ENCODE data around the gene ZNF619. TPM values are rescaled to one million over a fixed set of nuclear protein-coding genes. Genes with fewer than 3 reads are reported as not detected.

ZNF619 gene
- total and polyA plus RNA-seq, 2 of the 13 experiments (the other 11 are each of a cell fraction or from before 2014, with no cell fraction given): 0.83 to 5.2 TPM

- TF ChIP-seq PAX8 (CRISPR knock-in tag; IDR thresholded peaks at IDR 0.05; ENCODE audit: borderline replicate concordance) (no peak; the same call in 1 of the 2 replicates), ZNF331 (CRISPR knock-in tag; IDR thresholded peaks at IDR 0.05) (peak; percentile 46; the same call in 1 of the 2 replicates), AGO1 (IDR thresholded peaks at IDR 0.05; ENCODE audit: low read depth, low read length, poor library complexity, severe bottlenecking) (no peak), ZMYM4 (CRISPR knock-in tag; IDR thresholded peaks at IDR 0.05) (peak; percentile 80), ZNF253 (CRISPR knock-in tag; IDR thresholded peaks at IDR 0.05; ENCODE audit: borderline replicate concordance) (no peak), FLYWCH1 (CRISPR knock-in tag; IDR thresholded peaks at IDR 0.05) (no peak), SALL1 (CRISPR knock-in tag; IDR thresholded peaks at IDR 0.05) (peak; percentile 91), ZIK1 (CRISPR knock-in tag; IDR thresholded peaks at IDR 0.05; ENCODE audit: borderline replicate concordance, low read depth) (no peak), MIER2 (CRISPR knock-in tag; IDR thresholded peaks at IDR 0.05) (no peak), ASH2L (IDR thresholded peaks at IDR 0.05; ENCODE audit: insufficient read length, low read depth, low read length) (peak; percentile 77), AHR (CRISPR knock-in tag; IDR thresholded peaks at IDR 0.05) (peak; percentile 78; the same call in 1 of the 2 replicates), ESRRA (CRISPR knock-in tag; IDR thresholded peaks at IDR 0.05; ENCODE audit: low read depth) (no peak; the same call in 1 of the 2 replicates), CBX2 (IDR thresholded peaks at IDR 0.05; ENCODE audit: low read depth, low read length) (no peak), CBX2 (CRISPR knock-in tag; IDR thresholded peaks at IDR 0.05; ENCODE audit: low read depth) (no peak), ATF3 (CRISPR knock-in tag; IDR thresholded peaks at IDR 0.05) (no peak; the same call in 1 of the 2 replicates), TFAP4 (IDR thresholded peaks at IDR 0.05; ENCODE audit: borderline replicate concordance, low read depth) (no peak), HNF4G (IDR thresholded peaks at IDR 0.05; ENCODE audit: borderline replicate concordance, low read depth, low read length) (no peak), HNF4G (CRISPR knock-in tag; IDR thresholded peaks at IDR 0.05; ENCODE audit: borderline replicate concordance, low read depth) (peak; percentile 49; the same call in 1 of the 2 replicates), CENPT (CRISPR knock-in tag; IDR thresholded peaks at IDR 0.05; ENCODE audit: low read depth) (peak; percentile 39; the same call in 1 of the 2 replicates), RFX5 (IDR thresholded peaks at IDR 0.05; ENCODE audit: low read depth, low read length) (no peak), ZSCAN31 (CRISPR knock-in tag; IDR thresholded peaks at IDR 0.05; ENCODE audit: low read depth) (no peak), RNF219 (CRISPR knock-in tag; IDR thresholded peaks at IDR 0.05) (no peak), SOX6 (IDR thresholded peaks at IDR 0.05) (no peak), SOX6 (CRISPR knock-in tag; IDR thresholded peaks at IDR 0.05) (no peak; the same call in 1 of the 2 replicates), ZNF224 (CRISPR knock-in tag; IDR thresholded peaks at IDR 0.05) (0 out of 2 replicates have a peak, but pooled peaks have one; percentile 69), NCOA2 (CRISPR knock-in tag; IDR thresholded peaks at IDR 0.05) (no peak), ADNP (CRISPR knock-in tag; IDR thresholded peaks at IDR 0.05) (no peak), RORA (CRISPR knock-in tag; IDR thresholded peaks at IDR 0.05) (no peak), GATAD2A (CRISPR knock-in tag; IDR thresholded peaks at IDR 0.05) (no peak)
Observed at GRCh38 chr3:40456940-40457823, 19.7 kb upstream of the ZNF619 start, which contains the start of gene RPL14 (continued).

Data from HepG2 (cell line).